PC-3 (cell line): ENCODE results near the gene IL11.

Experiments used
- EZH2 ChIP-seq: fragments of 300-600 bp; sonication (generic); IDR thresholded peaks from one replicate; pipeline ENCODE4 v1.6.1; 2017; ENCODE audit warnings: antibody characterized with exemption, mild to moderate bottlenecking, low read length; ENCODE audit not compliant: unreplicated experiment
- TF ChIP-seq, protein P1 (sequence below): fragments of 300-600 bp; sonication (generic); conservative IDR thresholded peaks from 2 replicates; pipeline ENCODE4 v1.5.1; 2017; ENCODE audit warnings: antibody characterized with exemption, low read depth, mild to moderate bottlenecking, low read length

GRCh38 chr19:55352549-55353145 is 17.6 kb downstream of the IL11 start:
- TF ChIP-seq, protein P1, sequence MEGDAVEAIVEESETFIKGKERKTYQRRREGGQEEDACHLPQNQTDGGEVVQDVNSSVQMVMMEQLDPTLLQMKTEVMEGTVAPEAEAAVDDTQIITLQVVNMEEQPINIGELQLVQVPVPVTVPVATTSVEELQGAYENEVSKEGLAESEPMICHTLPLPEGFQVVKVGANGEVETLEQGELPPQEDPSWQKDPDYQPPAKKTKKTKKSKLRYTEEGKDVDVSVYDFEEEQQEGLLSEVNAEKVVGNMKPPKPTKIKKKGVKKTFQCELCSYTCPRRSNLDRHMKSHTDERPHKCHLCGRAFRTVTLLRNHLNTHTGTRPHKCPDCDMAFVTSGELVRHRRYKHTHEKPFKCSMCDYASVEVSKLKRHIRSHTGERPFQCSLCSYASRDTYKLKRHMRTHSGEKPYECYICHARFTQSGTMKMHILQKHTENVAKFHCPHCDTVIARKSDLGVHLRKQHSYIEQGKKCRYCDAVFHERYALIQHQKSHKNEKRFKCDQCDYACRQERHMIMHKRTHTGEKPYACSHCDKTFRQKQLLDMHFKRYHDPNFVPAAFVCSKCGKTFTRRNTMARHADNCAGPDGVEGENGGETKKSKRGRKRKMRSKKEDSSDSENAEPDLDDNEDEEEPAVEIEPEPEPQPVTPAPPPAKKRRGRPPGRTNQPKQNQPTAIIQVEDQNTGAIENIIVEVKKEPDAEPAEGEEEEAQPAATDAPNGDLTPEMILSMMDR, result no peak
- no peak for TF ChIP-seq EZH2
